GM12872 (cell line): ENCODE data around the gene APLP1.

Experiments used
- CTCF ChIP-seq: IDR thresholded peaks from 3 replicates; pipeline ENCODE4 v1.5.1; 2011; ENCODE audit warnings: low read depth, mild to moderate bottlenecking, low read length, moderate library complexity; ENCODE audit not compliant: insufficient read depth

The APLP1 gene

GRCh38 chr19:35856546-35857149 lies 11.7 kb upstream of the APLP1 start, which contains the start of gene KIRREL2:
TSS of gene KIRREL2 (plus strand) at chr19:35856911. CDS start at chr19:35857120, 209 bp downstream.
- no peak for TF ChIP-seq CTCF

GRCh38 chr19:35858311-35858710 lies 10.1 kb upstream of the APLP1 start:
- no peak for TF ChIP-seq CTCF

GRCh38 chr19:35859414-35859813 lies 9.0 kb upstream of the APLP1 start:
- TF ChIP-seq CTCF, result no peak

GRCh38 chr19:35860436-35860817 lies 7.9 kb upstream of the APLP1 start:
- no peak for TF ChIP-seq CTCF

GRCh38 chr19:35860818-35861639 lies 7.3 kb upstream of the APLP1 start:
- no peak for TF ChIP-seq CTCF

- no peak for TF ChIP-seq CTCF
Observed at GRCh38 chr19:35861640-35862160, 6.7 kb upstream of the APLP1 start.

GRCh38 chr19:35862528-35862927 lies 5.8 kb upstream of the APLP1 start:
- no peak for TF ChIP-seq CTCF
